ENCODE results near the gene CD47. TPM values are rescaled to one million over a fixed set of nuclear protein-coding genes. Genes with fewer than 3 reads are reported as not detected.

Gene CD47
- total and polyA plus RNA-seq, 2 of the 13 experiments (the other 11 are each of a cell fraction or from before 2014, with no cell fraction given), result 3.3 to 6.5 TPM

GRCh38 chr3:108103886-108104797 lies 13.3 kb upstream of the CD47 start:
- H3K36me3 ChIP-seq (replicated peaks in 1 of 2; ENCODE audit: control insufficient read depth in 1 of 2, insufficient read depth in 2 of 2, low read length in 2 of 2), result no peaks in the 10 kb centered on the region
- ATAC-seq, result no peak
- BruUV-seq (replicated peaks), result no TSS peak
- no peak for FAIRE-seq
- peaks cover 20% of the 10 kb centered on the region for H3K4me1 ChIP-seq (ENCODE audit: insufficient read depth, low read length)
- peaks cover 0 to 11% of the 10 kb centered on the region in 2 experiments; a peak in 2 of 5 replicates for H3K27me3 ChIP-seq (ENCODE audit: control insufficient read depth in 1 of 2, insufficient read depth in 2 of 2, low read length in 2 of 2)
- WGBS (ENCODE audit: low lambda C conversion rate), result 27% methylated on average over 11 of the region's 11 CpGs
- H3K4me3 ChIP-seq (replicated peaks in 1 of 3; ENCODE audit: insufficient read depth in 1 of 3, low read depth in 2 of 3, low read length in 3 of 3), result no peak overlapping the region
- no peak for DNase-seq (ENCODE audit: low spot score)
- H3K9ac ChIP-seq (ENCODE audit: insufficient read depth, low read depth, low read length), result no peak overlapping the region
- in situ Hi-C loops (cut with HindIII; ENCODE audit: extremely low pct_ligation_motif_present, low pct_unique_long_range_greater_than_20kb) (no loop called here), intact Hi-C loops (cut with micrococcal nuclease; ENCODE audit: unreplicated experiment) (no loop called here)
- H3K27ac ChIP-seq (ENCODE audit: extremely low read length, insufficient read depth, low read length), result no peak overlapping the region
- ChIA-PET CTCF (ENCODE audit: low intra/inter-chr PET ratio, low total read pairs) (no interaction called here), POLR2A (no interaction called here)
- H2AFZ ChIP-seq (ENCODE audit: low read length), result no peak overlapping the region
- H3K79me2 ChIP-seq (ENCODE audit: insufficient read depth, low read length), result no peaks in the 10 kb centered on the region
- no peaks in the 10 kb centered on the region for H3K9me3 ChIP-seq (ENCODE audit: low read length)
- no peak overlapping the region for H3K4me2 ChIP-seq (ENCODE audit: low read depth, low read length)
- no peaks in the 10 kb centered on the region for H4K20me1 ChIP-seq (ENCODE audit: insufficient read depth, low read length)
- TF ChIP-seq ZBTB1 (CRISPR knock-in tag; IDR thresholded peaks at IDR 0.05; ENCODE audit: borderline replicate concordance) (no peak), BRD4 (CRISPR knock-in tag; IDR thresholded peaks at IDR 0.05) (no peak), KAT2B (IDR thresholded peaks at IDR 0.05; ENCODE audit: borderline replicate concordance, low read depth, low read length) (no peak), ZBTB34 (CRISPR knock-in tag; IDR thresholded peaks at IDR 0.05) (no peak), ZNF646 (CRISPR knock-in tag; IDR thresholded peaks at IDR 0.05) (no peak), ZNF768 (CRISPR knock-in tag; IDR thresholded peaks at IDR 0.05) (no peak)
